Measurements from ENCODE around the gene IQCH.

- TF ChIP-seq PKNOX1 (IDR thresholded peaks at IDR 0.05) = no peak
- no peak for TF ChIP-seq CTBP1 (IDR thresholded peaks at IDR 0.05; ENCODE audit: borderline replicate concordance)
- TF ChIP-seq BHLHE40 (IDR thresholded peaks at IDR 0.05; ENCODE audit: borderline replicate concordance) = no peak
- TF ChIP-seq TARDBP (IDR thresholded peaks at IDR 0.05) = no peak
- TF ChIP-seq SP1 (IDR thresholded peaks at IDR 0.05) = no peak
- TF ChIP-seq FOXA1 (IDR thresholded peaks at IDR 0.05) = no peak
- TF ChIP-seq FOXK2 (IDR thresholded peaks at IDR 0.05) = no peak
- TF ChIP-seq FOXM1 (IDR thresholded peaks at IDR 0.05; ENCODE audit: borderline replicate concordance) = no peak
- no peak for TF ChIP-seq ELF4 (IDR thresholded peaks at IDR 0.05)
- TF ChIP-seq NFRKB (IDR thresholded peaks at IDR 0.05) = no peak
Measured at GRCh38 chr15:67472957-67473356, 218.4 kb downstream of the IQCH start.
